HG02623 (cell line): Measurements from ENCODE around the gene DCAF4L1.

Experiments used
- ATAC-seq: cut with Tn5 transposase; IDR thresholded peaks from one replicate; pipeline ENCODE4 v1.9.1; 2021; ENCODE audit warnings: moderate library complexity; ENCODE audit not compliant: unreplicated experiment

Gene DCAF4L1, protein sequence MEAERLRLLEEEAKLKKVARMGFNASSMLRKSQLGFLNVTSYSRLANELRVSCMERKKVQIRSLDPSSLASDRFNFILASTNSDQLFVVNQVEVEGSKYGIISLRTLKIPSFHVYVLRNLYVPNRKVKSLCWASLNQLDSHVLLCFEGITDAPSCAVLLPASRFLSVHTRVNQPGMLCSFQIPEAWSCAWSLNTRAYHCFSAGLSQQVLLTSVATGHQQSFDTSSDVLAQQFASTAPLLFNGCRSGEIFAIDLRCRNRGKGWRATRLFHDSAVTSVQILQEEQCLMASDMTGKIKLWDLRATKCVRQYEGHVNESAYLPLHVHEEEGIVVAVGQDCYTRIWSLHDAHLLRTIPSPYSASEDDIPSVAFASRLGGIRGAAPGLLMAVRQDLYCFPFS

DNA sequence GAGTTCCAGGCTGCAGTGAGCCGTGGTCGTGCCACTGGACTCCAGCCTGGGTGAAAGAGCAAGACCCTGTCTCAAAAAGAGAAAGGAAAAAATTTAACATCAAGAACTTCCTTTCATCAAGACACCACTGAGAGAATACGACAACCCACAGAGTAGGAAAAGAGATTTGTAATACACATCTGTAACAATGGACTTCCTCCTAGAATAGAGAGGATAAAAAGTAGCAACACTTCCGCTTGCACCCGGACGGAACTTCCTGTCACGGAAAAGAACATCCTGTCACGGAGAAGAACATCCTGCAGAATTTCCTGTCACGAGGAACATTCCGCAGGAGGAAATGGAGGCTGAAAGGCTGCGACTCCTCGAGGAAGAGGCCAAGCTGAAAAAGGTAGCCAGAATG lies at the start of gene DCAF4L1:
DCAF4L1 (plus strand) TSS at position 301 of the 400 bp plus-strand sequence; CDS start at position 338, 37 bp downstream.
- ATAC-seq = no peak

DNA sequence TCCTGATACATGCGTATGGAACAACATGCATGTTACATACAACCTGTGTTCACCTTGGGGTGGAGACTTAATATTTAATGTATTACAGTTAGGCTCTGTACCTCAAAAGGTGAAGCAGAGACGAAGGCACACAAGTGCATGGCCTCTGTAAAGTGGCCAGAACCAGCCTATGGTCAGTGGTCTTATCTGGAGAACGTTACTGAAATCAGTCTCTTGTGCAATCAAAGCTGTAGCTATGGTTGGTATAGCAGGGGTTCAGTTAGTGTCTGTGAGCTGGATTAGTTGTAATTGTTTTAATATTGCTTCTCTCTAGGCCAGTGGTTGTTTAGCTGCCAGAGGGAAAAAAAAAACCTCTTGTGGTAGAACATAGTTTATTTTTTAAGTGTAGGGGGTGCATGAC lies 48.6 kb upstream of the DCAF4L1 start:
- ATAC-seq = no peak

DNA sequence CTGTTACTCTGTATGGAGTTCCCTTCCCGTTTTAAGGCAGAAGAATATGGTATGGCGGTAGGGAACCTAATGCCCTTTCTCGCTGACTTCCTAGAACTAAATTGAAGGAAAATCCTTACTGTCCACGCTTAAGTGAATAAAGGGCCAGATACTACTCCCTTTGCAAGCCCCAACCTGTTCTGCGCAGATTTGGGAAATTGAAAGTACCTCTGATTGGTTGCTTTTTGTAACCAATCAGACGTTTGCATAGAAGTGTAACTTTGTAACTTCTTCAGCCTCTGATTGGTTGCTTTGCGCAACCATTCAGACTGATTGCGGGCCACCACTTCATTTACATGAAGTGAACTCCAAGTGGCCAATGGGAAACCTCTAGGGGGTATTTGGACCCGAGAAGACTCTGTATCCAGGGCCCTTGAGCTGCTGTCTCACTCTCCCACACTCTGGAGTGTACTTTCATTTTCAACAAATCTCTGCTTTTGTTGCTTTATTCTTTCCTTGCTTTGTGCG lies 47.5 kb upstream of the DCAF4L1 start:
- no peak for ATAC-seq

DNA sequence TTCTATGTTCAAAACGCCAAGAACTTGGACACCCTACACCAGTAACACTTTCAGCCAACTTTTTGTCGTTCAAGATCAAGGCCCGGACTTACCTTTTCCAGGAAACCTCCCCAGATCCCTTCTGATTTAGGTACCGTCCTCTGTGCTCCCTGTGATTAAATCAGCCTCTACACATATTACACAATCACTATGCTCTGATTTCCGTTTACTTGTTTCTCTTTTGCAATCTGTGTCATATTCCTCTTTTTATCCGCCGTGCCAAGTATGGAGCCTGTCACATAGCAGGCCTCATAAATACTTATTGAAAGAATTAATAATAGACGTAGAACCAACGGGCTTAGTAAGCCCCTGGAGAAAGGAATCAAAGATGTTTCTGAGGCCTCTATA lies 47.0 kb upstream of the DCAF4L1 start:
- no peak for ATAC-seq

DNA sequence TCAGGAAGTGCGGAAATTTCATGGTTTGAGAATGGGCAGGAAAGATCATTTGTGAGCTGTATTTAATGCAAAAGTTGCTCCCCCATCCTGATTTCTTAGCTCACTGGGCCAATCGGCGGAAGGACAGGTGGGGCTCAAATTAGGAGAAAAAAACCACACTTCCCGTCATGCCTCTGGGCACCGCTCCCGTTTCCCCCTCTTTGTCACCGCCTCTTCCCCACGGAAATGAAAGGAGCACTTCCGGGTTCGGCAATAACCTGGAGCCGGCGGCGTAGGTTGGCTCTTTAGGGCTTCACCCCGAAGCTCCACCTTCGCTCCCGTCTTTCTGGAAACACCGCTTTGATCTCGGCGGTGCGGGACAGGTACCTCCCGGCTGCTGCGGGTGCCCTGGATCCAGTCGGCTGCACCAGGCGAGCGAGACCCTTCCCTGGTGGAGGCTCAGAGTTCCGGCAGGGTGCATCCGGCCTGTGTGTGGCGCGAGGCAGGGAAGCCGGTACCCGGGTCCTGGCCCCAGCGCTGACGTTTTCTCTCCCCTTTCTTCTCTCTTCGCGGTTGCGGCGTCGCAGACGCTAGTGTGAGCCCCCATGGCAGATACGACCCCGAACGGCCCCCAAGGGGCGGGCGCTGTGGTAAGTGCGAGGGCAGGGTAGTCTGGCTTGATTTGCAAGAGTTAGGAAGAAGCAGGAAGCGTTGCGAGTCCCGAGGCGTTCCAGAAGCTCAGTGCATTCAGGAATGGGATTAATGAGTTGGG lies 46.5 kb upstream of the DCAF4L1 start, which contains the start of gene TMEM33:
TMEM33 (plus strand) TSS at position 529 of the 751 bp plus-strand sequence; CDS start at position 585, 56 bp downstream.
- peak; percentile 96 for ATAC-seq

DNA sequence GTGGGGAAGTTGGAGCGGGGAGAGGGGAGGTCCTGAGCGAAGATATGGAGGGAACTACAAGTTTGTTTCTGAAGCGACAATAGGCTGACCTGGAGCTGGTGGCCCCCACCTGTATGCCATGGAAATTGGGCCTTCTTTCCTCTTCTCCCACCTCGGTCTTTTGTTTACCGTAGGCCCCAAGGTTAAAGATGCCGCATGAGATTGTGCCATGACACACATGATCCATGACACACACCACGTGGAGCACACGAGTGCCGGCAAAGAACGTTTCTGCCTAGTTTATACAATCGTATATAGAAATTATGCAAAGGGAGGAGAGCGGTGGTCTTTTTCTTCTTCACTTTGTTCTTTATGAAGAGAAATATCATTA lies 45.9 kb upstream of the DCAF4L1 start:
- ATAC-seq = no peak

DNA sequence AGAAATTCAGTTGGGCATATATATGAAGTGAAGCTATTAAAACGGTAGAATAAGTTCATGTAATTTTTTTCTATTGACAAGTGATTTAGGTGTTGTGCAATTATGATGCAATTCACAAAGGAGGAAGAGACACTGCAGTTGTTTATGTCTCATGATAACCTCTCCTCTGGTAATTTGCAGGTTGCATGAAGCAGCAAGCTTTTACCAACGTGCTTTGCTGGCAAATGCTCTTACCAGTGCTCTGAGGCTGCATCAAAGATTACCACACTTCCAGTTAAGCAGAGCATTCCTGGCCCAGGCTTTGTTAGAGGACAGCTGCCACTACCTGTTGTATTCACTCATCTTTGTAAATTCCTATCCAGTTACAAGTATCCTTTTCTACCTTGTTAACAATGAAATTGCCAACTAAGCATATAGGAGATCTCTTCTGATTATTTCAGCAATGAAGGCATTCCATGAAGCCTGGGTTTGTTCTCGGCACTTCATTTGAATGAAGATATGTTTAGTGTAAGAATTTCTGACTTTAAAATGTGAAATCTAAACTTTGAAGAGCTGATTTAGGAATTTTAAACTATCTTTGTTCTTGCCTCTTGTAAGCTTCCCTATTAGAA lies 42.4 kb upstream of the DCAF4L1 start:
- ATAC-seq = no peak

DNA sequence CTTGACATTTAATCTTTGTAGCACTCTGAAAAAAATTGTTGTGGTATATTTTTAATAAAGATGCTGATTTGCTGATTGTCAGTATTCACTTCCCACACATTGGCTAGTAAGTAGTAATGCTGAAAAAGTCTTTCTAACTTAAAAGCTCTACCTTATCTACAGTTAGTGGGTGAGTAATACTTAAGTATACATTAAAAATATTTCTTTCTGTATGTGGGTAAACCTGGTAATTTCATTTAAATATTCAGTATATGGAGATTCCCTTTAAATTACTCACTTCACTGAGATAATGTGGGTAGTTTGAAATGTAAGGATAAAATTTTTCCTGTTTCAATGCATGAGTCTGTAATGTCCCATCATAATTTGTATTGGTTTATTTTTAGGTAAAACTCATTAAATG lies 40.7 kb upstream of the DCAF4L1 start:
- no peak for ATAC-seq

DNA sequence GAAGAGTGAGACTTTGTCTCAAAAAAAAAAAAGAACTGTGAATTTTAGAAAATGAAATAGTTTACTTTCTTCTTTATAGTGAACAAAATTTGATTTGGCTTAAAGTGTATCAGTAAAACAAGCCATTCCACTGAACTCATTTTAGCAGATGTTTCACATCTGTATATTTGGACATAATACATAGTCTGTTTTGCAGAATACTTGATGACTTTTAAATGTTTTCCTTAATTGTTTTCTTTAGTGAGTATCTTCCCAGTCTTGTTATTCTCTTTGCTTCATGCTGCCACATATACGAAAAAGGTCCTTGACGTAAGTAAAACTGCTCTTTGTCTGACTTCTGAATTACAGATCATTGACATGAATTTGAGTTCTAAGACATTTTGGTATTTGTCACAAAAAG lies 38.0 kb upstream of the DCAF4L1 start:
- no peak for ATAC-seq

DNA sequence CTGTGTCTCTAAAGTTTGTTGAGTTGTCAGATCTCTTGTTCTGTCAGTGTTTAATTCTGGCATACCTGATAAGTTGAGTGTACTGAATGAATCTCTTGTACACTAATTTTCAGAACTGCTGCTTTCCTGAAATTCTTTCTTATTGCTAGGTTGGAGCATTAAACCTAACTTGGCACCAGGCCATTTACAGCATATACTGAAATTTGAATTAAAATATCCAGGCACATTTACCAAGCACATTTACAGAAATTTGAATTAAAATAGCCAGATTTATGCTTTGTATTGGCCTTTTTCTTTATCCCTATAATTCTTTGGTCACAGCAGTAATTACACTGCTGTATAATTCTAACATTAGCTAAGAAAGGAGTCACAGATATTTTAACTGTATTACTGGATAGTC lies 37.5 kb upstream of the DCAF4L1 start:
- ATAC-seq = no peak

DNA sequence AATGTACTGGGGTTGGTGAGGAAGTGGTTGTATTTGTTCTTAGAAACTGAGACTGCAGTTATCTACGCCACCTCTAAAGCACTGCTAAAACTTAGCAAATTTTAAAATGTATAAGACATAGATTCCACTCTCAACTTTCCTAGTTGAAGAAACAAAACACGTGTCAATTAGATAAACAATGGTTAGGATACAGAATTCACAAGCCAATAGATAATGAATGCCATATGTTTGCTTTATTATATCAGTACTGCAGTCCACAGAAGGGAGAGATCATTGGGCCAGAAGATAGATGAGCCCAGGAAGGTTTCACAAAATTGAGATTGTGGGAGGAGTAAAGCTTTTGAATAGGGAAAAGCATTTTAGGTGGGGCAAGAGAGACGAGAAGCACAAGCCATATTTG lies 32.0 kb upstream of the DCAF4L1 start:
- ATAC-seq = no peak

DNA sequence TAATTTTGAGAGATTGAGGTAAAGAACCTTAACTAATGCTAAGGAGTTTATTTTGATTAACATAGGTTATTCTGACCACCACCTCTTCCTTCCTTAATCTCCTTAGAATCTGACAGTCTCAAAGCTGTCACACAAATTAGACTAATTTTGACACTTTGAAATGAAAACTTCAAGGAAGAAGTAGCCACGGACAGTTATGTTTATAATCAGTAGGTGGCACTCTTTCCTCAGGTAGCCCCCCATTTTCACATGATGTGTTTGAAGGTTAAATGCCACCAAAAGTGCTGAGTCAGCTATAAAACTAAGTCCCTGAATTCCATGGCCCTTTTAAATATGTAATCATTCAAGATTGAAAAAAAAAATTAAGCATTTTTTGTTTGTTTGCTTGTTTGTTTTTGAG lies 23.9 kb upstream of the DCAF4L1 start:
- no peak for ATAC-seq

DNA sequence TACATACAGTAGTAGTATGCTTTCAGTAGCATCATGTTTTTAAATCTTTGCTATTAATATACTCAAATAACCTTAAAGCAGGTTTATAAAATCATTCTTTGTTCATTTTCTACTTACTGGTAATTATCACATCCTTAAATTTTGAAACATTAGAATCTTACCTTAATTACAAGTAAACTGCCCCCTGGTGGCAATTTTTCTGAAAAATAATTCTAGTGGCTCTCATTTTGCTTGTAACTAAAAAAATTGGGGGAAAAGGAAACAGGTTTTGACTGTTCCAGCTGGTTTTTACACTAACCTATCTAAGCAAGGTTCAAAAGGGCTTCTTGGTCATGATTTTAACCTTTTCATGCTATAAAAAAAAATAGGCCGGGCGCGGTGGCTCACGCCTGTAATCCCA lies 18.5 kb upstream of the DCAF4L1 start:
- ATAC-seq = no peak

DNA sequence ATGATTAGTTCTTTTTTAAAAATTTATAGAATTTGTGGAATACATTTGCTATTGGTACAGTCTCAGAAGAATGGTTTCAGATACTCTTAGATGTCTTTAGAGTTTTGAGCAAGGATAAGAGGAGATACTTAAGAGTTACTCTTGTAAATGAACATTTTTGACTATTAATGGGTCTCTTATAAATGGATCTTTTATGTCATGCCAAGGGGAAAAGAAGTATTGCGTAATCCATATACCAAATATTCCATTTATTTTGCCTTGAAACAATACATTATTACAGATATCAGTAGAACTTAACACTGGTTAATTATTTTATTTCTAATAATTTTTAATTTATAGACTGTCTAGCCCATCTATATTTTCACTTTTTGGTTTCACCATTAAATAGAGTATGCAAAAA lies 17.2 kb upstream of the DCAF4L1 start:
- ATAC-seq = no peak

DNA sequence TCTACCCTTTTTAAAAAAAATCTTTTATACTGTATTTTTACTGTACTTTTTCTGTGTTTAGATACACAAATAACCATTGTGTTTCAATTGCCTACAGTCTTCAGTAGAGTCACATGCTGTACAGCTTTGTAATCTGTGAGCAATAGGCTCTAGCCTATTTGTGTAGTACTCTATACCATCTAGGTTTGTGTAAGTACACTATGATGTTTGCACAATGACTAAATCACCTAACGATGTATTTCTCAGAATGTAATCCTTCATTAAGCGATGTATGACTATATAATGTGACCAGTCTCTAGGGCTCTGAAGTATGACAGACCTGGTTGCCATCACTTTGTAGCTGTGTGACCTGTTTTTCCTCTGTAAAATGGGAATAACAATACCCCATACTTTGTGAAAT lies 14.2 kb upstream of the DCAF4L1 start:
- ATAC-seq = no peak

DNA sequence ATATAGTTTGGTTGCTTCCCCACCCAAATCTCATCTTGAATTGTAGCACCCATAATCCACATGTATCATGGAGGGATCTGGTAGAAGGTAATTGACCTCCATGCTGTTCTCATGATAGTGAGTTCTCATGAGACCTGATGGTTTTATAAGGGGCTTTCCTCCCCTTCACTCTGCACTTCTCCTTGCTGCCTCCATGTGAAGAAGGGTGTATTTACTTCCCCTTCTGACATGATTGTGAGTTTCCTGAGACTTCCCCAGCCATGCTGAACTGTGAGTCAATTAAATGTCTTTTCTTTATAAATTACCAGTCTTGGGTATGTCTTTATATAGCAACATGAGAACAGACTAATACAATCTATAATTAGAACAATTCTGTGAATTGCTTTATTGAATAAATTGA lies 11.9 kb upstream of the DCAF4L1 start:
- no peak for ATAC-seq

DNA sequence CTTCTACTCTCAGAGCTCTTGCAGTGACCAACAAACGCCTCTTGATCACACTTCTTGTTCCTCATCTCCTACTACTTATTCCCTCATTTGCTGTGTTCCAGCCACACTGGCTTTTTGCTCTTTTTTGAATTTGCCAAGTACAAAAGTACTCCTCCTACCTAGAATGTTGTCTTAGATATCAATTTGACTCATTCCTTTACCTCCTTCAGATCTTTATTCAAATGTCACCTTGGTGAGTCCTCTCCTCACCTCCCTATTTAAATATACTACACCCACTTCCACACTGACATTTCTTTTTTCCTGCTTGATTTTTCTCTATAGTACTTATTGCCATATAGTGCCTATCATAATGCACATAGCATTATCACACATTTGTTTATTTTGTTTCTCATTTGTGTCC lies 6.2 kb upstream of the DCAF4L1 start:
- ATAC-seq = no peak

DNA sequence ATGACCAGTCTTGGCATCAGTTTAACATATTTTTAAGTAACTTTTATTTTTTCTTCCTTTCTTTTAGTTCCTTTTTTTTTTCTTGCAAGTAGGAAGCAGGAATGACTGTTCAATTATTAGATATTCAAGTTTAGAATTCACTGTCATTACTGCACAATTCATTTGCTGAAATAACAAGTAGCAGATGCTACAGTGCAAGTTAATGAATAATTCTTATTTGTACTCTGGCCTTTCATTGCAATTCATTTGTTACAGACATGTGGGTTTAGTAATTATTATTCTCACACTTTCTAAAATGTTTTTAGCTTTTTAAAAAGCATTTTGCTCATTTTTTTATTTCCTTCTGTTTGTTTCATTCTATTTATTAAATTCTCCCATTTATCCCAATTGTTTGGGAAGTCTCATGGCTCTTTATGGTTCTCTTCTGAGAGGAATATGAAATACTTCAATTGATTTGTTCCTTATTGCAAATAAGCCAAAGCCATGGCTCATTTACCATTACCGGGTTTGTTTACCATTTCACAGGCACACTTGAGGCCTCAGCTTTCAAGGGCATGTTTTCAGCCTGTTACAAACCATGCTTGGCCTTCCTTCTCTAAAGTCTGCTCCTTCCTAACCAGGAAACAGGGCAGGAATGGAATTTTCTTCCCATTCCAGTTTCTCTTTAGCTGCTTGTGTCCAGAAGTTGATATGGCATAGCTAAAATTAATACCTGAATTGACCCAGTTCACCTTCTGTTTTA lies 4.6 kb upstream of the DCAF4L1 start:
- no peak for ATAC-seq

DNA sequence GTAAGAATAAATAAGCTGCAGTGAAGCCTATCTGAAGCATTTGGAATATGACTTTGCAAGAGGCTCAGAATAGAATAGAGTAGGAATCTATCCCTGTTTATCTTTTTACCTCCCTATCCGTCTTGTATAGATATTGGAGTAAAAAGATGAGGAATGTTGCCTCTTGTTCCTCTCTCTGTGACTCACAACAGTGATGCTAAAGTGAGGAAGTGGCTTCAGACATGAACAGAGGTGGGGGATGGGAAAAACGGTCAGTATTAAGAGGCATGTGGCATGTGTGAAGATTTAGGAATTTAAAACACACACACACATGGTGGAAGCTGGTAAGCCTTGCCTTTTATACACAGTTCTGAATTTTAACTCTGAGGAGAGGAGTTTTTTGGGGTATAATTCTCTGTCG lies 3.8 kb upstream of the DCAF4L1 start:
- no peak for ATAC-seq

DNA sequence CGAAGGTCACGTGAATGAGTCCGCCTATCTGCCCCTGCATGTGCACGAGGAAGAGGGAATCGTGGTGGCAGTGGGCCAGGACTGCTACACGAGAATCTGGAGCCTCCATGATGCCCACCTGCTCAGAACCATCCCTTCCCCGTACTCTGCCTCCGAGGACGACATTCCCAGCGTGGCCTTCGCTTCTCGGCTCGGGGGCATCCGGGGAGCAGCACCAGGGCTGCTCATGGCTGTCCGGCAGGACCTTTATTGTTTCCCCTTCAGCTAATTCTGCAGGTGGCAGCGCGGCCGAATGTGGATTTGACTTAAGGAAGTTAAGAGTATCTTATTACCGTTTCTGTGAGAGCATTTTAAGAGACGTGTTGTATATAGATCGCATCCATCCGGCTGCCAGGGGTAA lies 1.2 kb downstream of the DCAF4L1 start:
- ATAC-seq = no peak

DNA sequence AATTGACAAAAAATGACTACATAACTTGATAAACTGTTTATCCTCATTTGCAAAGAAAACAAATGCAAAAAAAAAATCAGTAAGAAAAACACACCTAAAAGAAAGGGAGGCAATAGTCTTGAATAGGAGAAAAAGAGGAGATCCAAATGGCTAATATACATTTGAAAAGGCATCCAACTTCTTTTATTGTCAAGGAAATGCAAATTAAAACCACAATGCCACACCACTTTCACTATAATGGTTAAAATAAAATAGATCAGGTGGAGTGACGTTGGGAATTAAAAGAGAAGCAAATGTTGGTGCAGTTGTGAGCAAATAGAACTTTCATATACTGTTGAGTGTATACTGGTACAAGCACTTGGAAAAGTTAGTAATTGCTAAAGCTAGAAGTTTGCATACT lies 3.6 kb downstream of the DCAF4L1 start:
- ATAC-seq = no peak
